Renal cortex interstitium (tissue), 11 donors: ENCODE results near the gene PI4KA. TPM values are rescaled to one million over a fixed set of nuclear protein-coding genes. Genes with fewer than 3 reads are reported as not detected.
"Not testable (repeated sequence)": the region's sequence is repeated elsewhere in the genome, so short reads cannot be mapped to it uniquely, and the experiment has no call there.

Experiments
- DNase-seq, 11 donors: peaks; one replicate each; pipeline ENCODE4 v3.0.0-alpha.2; 2013; ENCODE audit warnings: low read depth in 9 of 11, low spot score in 4 of 11; ENCODE audit errors: extremely low read depth in 1 of 11
- polyA plus RNA-seq, 3 donors: library from polyadenylated mRNA; unstranded; fragments of 120-200 nt; gene quantifications; one replicate each; pipeline ENCODE4 v1.2.1, GENCODE V29; 2013; ENCODE audit not compliant: insufficient read length in 3 of 3

The PI4KA gene
- polyA plus RNA-seq, 3 donors = 60.1 to 86.0 (median 75.5) TPM

- DNase-seq = no peak
These were observed 112.0 kb downstream of the PI4KA start for GRCh38 chr22:20746431-20747189.

- DNase-seq = no peak
These were observed 113.5 kb downstream of the PI4KA start for GRCh38 chr22:20745119-20745518.

- DNase-seq = no peak
These were observed 114.2 kb downstream of the PI4KA start for GRCh38 chr22:20744456-20744855.

- DNase-seq = no peak
These were observed 115.8 kb downstream of the PI4KA start for GRCh38 chr22:20742764-20743163.

GRCh38 chr22:20741634-20742581 lies 116.7 kb downstream of the PI4KA start:
- DNase-seq = peak in 4 of 11 donors; percentile 11 to 33 (median 18)

- no peak for DNase-seq
These were observed 117.5 kb downstream of the PI4KA start for GRCh38 chr22:20741008-20741633.

- DNase-seq = no peak
These were observed 118.2 kb downstream of the PI4KA start for GRCh38 chr22:20740222-20740951.

- no peak for DNase-seq
These were observed 120.1 kb downstream of the PI4KA start for GRCh38 chr22:20738394-20739089.

GRCh38 chr22:20736891-20737290 lies 121.7 kb downstream of the PI4KA start:
- DNase-seq = not testable (repeated sequence)

- not testable (repeated sequence) for DNase-seq
These were observed 123.1 kb downstream of the PI4KA start for GRCh38 chr22:20735356-20736162.

GRCh38 chr22:20732431-20732830 lies 126.2 kb downstream of the PI4KA start:
- not testable (repeated sequence) for DNase-seq

GRCh38 chr22:20729194-20729593 lies 129.4 kb downstream of the PI4KA start:
- DNase-seq = no peak

GRCh38 chr22:20728523-20729190 lies 130.0 kb downstream of the PI4KA start:
- no peak for DNase-seq

GRCh38 chr22:20727118-20728015 lies 131.2 kb downstream of the PI4KA start:
- no peak for DNase-seq

- DNase-seq = no peak
These were observed 132.5 kb downstream of the PI4KA start for GRCh38 chr22:20725987-20726558.
